ENCODE results near the gene ABLIM2.

Gene ABLIM2

GRCh38 chr4:8040607-8041006 lies 118.0 kb downstream of the ABLIM2 start:
- no peak overlapping the region for H3K4me3 ChIP-seq (ENCODE audit: low read depth, low read length)
- no peak for TF ChIP-seq CTCF (IDR thresholded peaks at IDR 0.05; ENCODE audit: low read depth, low read length)

GRCh38 chr4:8039853-8040252 lies 118.8 kb downstream of the ABLIM2 start:
- no peak for TF ChIP-seq CTCF (IDR thresholded peaks at IDR 0.05; ENCODE audit: low read depth, low read length)
- no peak overlapping the region for H3K4me3 ChIP-seq (ENCODE audit: low read depth, low read length)

- no peak overlapping the region for H3K4me3 ChIP-seq (ENCODE audit: low read depth, low read length)
Measured at GRCh38 chr4:8039290-8039689, 119.3 kb downstream of the ABLIM2 start.

GRCh38 chr4:8038719-8039251 lies 119.8 kb downstream of the ABLIM2 start:
- TF ChIP-seq CTCF (IDR thresholded peaks at IDR 0.05; ENCODE audit: low read depth, low read length), result no peak
- no peak overlapping the region for H3K4me3 ChIP-seq (ENCODE audit: low read depth, low read length)

More at GRCh38 chr4:8039290-8039689, 119.3 kb downstream of the ABLIM2 start:
- TF ChIP-seq CTCF (IDR thresholded peaks at IDR 0.05; ENCODE audit: low read depth, low read length), result no peak

GRCh38 chr4:8038083-8038482 lies 120.5 kb downstream of the ABLIM2 start:
- H3K4me3 ChIP-seq (ENCODE audit: low read depth, low read length), result no peak overlapping the region
- no peak for TF ChIP-seq CTCF (IDR thresholded peaks at IDR 0.05; ENCODE audit: low read depth, low read length)

- TF ChIP-seq CTCF (IDR thresholded peaks at IDR 0.05; ENCODE audit: low read depth, low read length), result no peak
- no peak overlapping the region for H3K4me3 ChIP-seq (ENCODE audit: low read depth, low read length)
Measured at GRCh38 chr4:8037150-8037769, 121.4 kb downstream of the ABLIM2 start.

- no peak for TF ChIP-seq CTCF (IDR thresholded peaks at IDR 0.05; ENCODE audit: low read depth, low read length)
- H3K4me3 ChIP-seq (ENCODE audit: low read depth, low read length), result no peak overlapping the region
Measured at GRCh38 chr4:8035371-8035780, 123.2 kb downstream of the ABLIM2 start.
